Omental fat pad (tissue), 4 donors: ENCODE data around the gene EPS15. TPM values are rescaled to one million over a fixed set of nuclear protein-coding genes. Genes with fewer than 3 reads are reported as not detected.
"Not testable (repeated sequence)": the region's sequence is repeated elsewhere in the genome, so short reads cannot be mapped to it uniquely, and the experiment has no call there.

Experiments
- ATAC-seq: fragments of 150-250 bp; one replicate; pipeline ENCODE4 v1.9.1; 2016; ENCODE audit warnings: mild to moderate bottlenecking, moderate library complexity; ENCODE audit not compliant: low FRiP score
- DNase-seq: peaks from one replicate; pipeline ENCODE4 v3.0.0-alpha.2; 2019; ENCODE audit warnings: low spot score
- total RNA-seq, 4 donors: library from RNA; depleted of rRNA; stranded (reverse); fragments of >200 nt; gene quantifications; one replicate each; pipeline ENCODE4 v1.1.0, GENCODE V29; 2016
- TF ChIP-seq, protein P1 (sequence below), 3 donors: fragments of 450-650 bp; IDR thresholded peaks; one replicate each; pipeline ENCODE4 v1.5.1; 2016 to 2017; ENCODE audit warnings: antibody characterized with exemption in 3 of 3, mild to moderate bottlenecking in 3 of 3, moderate library complexity in 2 of 3

The EPS15 gene
- total RNA-seq, 4 donors from 2014 or later = 83.1 to 186 (median 92.9) TPM

DNA sequence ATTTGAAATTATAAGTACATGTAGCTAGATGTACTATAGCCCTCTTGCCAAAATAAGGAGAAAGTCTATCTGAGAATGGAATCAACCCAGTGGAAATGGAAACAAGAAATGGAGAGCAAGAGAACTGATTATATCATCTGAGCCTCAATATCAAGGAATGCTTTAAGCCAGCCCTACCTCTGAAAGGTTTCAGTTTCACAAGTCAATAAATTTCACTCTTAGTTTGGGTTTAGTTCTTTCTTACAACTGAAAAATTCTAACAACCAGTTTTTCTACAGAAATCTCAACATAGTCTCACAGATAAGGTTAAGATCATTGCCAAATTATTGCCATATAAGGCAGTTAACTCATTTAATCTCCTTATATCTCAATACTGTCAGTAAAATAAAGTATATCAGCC, 80.0 kb downstream of the EPS15 start:
- DNase-seq = no peak
- no peak for ATAC-seq
- TF ChIP-seq, protein P1, sequence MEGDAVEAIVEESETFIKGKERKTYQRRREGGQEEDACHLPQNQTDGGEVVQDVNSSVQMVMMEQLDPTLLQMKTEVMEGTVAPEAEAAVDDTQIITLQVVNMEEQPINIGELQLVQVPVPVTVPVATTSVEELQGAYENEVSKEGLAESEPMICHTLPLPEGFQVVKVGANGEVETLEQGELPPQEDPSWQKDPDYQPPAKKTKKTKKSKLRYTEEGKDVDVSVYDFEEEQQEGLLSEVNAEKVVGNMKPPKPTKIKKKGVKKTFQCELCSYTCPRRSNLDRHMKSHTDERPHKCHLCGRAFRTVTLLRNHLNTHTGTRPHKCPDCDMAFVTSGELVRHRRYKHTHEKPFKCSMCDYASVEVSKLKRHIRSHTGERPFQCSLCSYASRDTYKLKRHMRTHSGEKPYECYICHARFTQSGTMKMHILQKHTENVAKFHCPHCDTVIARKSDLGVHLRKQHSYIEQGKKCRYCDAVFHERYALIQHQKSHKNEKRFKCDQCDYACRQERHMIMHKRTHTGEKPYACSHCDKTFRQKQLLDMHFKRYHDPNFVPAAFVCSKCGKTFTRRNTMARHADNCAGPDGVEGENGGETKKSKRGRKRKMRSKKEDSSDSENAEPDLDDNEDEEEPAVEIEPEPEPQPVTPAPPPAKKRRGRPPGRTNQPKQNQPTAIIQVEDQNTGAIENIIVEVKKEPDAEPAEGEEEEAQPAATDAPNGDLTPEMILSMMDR (IDR thresholded peaks at IDR 0.05) = no peak

DNA sequence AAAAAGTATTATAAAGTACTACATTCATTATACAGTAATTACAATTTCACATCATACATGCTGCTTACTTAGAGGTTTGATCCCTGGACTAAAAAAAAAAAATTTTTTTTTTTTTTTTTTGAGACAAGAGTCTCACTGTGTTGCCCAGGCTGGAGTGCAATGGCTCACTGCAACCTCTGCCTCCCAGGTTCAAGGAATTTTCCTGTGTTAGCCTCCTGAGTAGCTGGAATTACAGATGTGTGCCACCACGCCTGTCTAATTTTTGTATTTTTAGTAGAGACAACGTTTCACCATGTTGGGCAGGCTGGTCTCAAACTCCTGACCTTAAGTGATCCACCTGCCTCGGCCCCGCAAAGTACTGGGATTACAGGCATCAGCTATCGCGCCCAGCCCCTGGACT, 81.7 kb downstream of the EPS15 start:
- not testable (repeated sequence) for ATAC-seq

DNA sequence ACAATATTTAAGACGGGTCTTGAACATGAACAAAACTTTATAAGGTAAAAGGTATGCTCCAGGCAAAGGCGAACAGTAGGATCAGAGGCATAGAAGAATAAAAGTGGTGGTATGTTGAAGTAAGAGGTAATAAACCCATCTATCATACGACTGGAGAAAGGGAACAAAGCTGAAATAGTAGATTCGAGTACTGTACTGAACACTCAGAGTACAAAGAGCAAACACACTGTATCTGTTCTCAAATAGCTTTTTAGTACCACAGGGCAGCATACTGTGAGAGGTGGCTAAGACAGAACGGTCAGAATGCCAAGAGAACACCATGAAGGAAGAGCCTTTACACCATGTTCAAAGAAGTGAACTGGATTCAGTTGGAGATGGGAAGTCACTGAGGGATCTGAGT, 83.2 kb downstream of the EPS15 start:
- TF ChIP-seq, protein P1 (IDR thresholded peaks at IDR 0.05) = no peak
- ATAC-seq = no peak

More for the DNA sequence above, 81.7 kb downstream of the EPS15 start:
- not testable (repeated sequence) for DNase-seq

DNA sequence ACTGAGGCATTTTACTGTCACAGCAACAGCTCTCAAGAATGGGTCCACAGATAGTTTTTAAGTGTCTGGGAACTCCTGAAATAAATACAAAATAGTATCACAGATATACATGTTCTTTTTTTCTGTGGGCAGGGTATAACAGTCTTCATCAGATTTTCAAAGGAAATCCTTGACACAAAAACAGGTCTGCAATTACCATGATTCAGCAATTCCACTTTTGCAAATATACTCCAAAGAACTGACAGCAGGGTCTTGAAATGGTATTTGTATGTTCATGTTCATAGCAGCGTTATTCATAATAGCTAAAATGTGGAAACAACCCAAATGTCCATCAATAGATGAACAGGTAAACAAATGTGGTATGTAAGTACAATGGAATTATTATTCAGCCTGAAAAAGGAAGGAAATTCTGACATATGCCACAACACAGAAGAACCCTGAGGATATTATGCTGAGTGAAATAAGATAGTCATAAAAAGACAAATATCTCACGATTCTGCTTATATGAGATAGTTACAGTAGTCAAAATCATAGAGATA, 85.0 kb downstream of the EPS15 start:
- DNase-seq (no peak), ATAC-seq (no peak)
- TF ChIP-seq, protein P1 (IDR thresholded peaks at IDR 0.05) = no peak

More for the DNA sequence above, 83.2 kb downstream of the EPS15 start:
- DNase-seq = no peak

GRCh38 chr1:51433269-51433971, 85.6 kb downstream of the EPS15 start:
- no peak for DNase-seq
- ATAC-seq = no peak
- TF ChIP-seq, protein P1 (IDR thresholded peaks at IDR 0.05) = no peak

DNA sequence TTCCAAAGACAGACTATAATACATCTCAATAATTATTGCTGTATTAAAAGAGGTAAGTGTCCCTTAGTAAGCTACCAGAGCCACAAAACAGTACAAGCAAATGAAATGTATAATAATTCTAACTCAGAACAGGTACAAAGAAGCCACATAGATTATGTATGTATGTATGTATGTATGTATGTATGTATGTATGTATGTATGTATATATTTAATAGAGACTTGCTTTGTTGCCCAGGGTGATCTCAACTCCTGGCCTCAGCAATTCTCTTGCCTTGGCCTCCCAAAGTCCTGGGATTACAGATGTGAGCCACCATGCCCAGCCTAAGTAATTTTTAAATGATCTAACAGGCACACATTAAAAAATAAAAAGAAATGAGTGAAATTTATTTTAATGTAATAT, 86.9 kb downstream of the EPS15 start:
- DNase-seq (no peak), ATAC-seq (no peak)
- TF ChIP-seq, protein P1 (IDR thresholded peaks at IDR 0.05) = no peak

- TF ChIP-seq, protein P1 (IDR thresholded peaks at IDR 0.05) = no peak
- no peak for ATAC-seq
- DNase-seq = no peak
These were observed 91.6 kb downstream of the EPS15 start for GRCh38 chr1:51427438-51427837.
